ENCODE results near the gene TARBP1.

DNA sequence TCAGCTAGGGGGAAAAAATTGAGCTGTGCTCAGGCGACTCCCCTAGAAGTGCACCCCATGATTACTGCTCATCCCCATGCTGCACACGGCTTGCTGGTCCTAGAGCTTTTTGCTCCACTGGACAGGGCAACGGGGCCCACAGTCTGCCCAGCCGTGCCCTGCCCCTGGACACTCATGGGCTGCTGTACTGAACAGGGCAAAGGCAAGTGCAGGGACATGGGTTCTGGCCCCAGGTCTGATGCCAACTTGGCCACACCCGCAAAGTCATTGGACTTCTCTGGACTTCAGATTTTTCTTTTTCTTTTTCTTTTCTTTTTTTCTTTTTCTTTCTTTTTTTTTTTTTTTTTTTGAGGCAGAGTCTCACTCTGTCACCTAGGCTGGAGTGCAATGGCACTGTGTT is 42.9 kb upstream of the TARBP1 start:
- TF ChIP-seq, protein P1, sequence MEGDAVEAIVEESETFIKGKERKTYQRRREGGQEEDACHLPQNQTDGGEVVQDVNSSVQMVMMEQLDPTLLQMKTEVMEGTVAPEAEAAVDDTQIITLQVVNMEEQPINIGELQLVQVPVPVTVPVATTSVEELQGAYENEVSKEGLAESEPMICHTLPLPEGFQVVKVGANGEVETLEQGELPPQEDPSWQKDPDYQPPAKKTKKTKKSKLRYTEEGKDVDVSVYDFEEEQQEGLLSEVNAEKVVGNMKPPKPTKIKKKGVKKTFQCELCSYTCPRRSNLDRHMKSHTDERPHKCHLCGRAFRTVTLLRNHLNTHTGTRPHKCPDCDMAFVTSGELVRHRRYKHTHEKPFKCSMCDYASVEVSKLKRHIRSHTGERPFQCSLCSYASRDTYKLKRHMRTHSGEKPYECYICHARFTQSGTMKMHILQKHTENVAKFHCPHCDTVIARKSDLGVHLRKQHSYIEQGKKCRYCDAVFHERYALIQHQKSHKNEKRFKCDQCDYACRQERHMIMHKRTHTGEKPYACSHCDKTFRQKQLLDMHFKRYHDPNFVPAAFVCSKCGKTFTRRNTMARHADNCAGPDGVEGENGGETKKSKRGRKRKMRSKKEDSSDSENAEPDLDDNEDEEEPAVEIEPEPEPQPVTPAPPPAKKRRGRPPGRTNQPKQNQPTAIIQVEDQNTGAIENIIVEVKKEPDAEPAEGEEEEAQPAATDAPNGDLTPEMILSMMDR (IDR thresholded peaks at IDR 0.05), result no peak
- TF ChIP-seq POLR2AphosphoS5 (IDR thresholded peaks at IDR 0.05; ENCODE audit: insufficient read depth in 1 of 2, low read depth in 1 of 2), result no peak

Measured in vagina (tissue), 2 donors.